K562 (cell line): ENCODE results near the gene PSMA1. TPM values are rescaled to one million over a fixed set of nuclear protein-coding genes. Genes with fewer than 3 reads are reported as not detected.

Experiments
- ATAC-seq: fragments of 200-7000 bp; cut with Tn5 transposase; 3 replicates; pipeline ENCODE4 v1.9.1; 2020; ENCODE audit warnings: moderate library complexity
- BruUV-seq: library from RNA; stranded (reverse); fragments of 400-500 nt; replicated peaks from 2 replicates; lab custom pipeline; 2021; lab: Mats Ljungman, UMichigan
- CTCF ChIA-PET: fragments of 300-600 bp; formaldehyde crosslinking; extraction: SDS; loops from one replicate; lab custom pipeline; 2021; ENCODE audit warnings: low intra/inter-chr PET ratio; lab: Yijun Ruan, JAX
- POLR2A ChIA-PET: fragments of 300-600, 350-650 bp; sonication (Branson Sonifier 250); formaldehyde crosslinking; extraction: SDS; loops from one replicate; lab custom pipeline; 2021; ENCODE audit warnings: antibody characterized with exemption, inconsistent platforms; lab: Yijun Ruan, JAX
- DNase-seq, 4 experiments: peaks; one replicate each; pipeline versions ENCODE4 v3.0.0 to v3.0.0-alpha.2; 2011 to 2018; ENCODE audit warnings: low spot score in 3 of 4, mixed read lengths in 3 of 4; ENCODE audit errors: extremely low read depth in 1 of 4
- FAIRE-seq: peaks from 2 replicates; lab custom pipeline; 2011; peaks lifted over from hg19 to GRCh38; lab: Jason Lieb, UNC
- H2AFZ ChIP-seq: 2 replicates; pipeline ENCODE4 v1.6.0; 2011; ENCODE audit warnings: low read depth, low read length, control low read depth, inconsistent platforms
- H3K27ac ChIP-seq: fragments of 200-600 bp; 3 replicates; pipeline ENCODE4 v1.8.0; 2011; ENCODE audit warnings: low read depth, mild to moderate bottlenecking, control low read depth, inconsistent platforms, low read length, moderate library complexity, mixed read lengths; ENCODE audit errors: extremely low read depth
- H3K27me3 ChIP-seq, 2 experiments: fragments of 300-600 bp in 1 of 2; 2 replicates in 1 of 2; 3 replicates in 1 of 2; pipeline versions ENCODE4 v1.6.0 to v1.8.0; 2011; ENCODE audit warnings: inconsistent platforms in 2 of 2, low read length in 2 of 2, mild to moderate bottlenecking in 1 of 2, mixed read lengths in 1 of 2, moderate library complexity in 1 of 2; ENCODE audit not compliant: control insufficient read depth in 2 of 2, insufficient read depth in 2 of 2
- H3K36me3 ChIP-seq: fragments of 300-600 bp; 3 replicates; pipeline ENCODE4 v1.8.0; 2011; ENCODE audit warnings: mild to moderate bottlenecking, low read length, inconsistent platforms; ENCODE audit not compliant: control insufficient read depth, insufficient read depth
- H3K4me1 ChIP-seq, 2 experiments: fragments of 200-600 bp in 1 of 2; replicated peaks in 1 of 2; 2 replicates in 1 of 2; 3 replicates in 1 of 2; pipeline versions ENCODE4 v1.5.1 to v1.8.0; 2011; ENCODE audit warnings: inconsistent platforms in 2 of 2, low read length in 2 of 2, mild to moderate bottlenecking in 1 of 2, mixed read lengths in 1 of 2, moderate library complexity in 1 of 2; ENCODE audit not compliant: control insufficient read depth in 2 of 2, insufficient read depth in 2 of 2
- H3K4me2 ChIP-seq: 2 replicates; pipeline ENCODE4 v1.6.1; 2011; ENCODE audit warnings: low read length, control low read depth, inconsistent platforms, mixed read lengths; ENCODE audit not compliant: insufficient read depth
- H3K4me3 ChIP-seq: fragments of 200-600 bp; sonication (generic), shearing (Covaris generic); 2 replicates; pipeline ENCODE4 v1.5.1; 2016; ENCODE audit warnings: control low read depth, inconsistent platforms
- H3K79me2 ChIP-seq: fragments of 200-600 bp; 3 replicates; pipeline ENCODE4 v1.8.0; 2011; ENCODE audit warnings: low read length, inconsistent platforms; ENCODE audit not compliant: control insufficient read depth, insufficient read depth
- H3K9ac ChIP-seq, 2 experiments: 2 replicates each; pipeline versions ENCODE4 v1.6.0 to v1.6.1; 2011; ENCODE audit warnings: low read depth in 2 of 2, low read length in 2 of 2, control low read depth in 1 of 2, inconsistent platforms in 1 of 2, mild to moderate bottlenecking in 1 of 2, mixed read lengths in 1 of 2; ENCODE audit not compliant: insufficient read depth in 1 of 2
- H3K9me1 ChIP-seq: one replicate; pipeline ENCODE4 v1.6.0; 2011; ENCODE audit warnings: inconsistent platforms, mild to moderate bottlenecking, low read length, moderate library complexity; ENCODE audit not compliant: control insufficient read depth, insufficient read depth
- H3K9me3 ChIP-seq: replicated peaks from 2 replicates; pipeline ENCODE4 v1.5.1; 2011; ENCODE audit warnings: low read depth, low read length, inconsistent platforms; ENCODE audit not compliant: control insufficient read depth, insufficient read depth
- H4K20me1 ChIP-seq: replicated peaks from 2 replicates; pipeline ENCODE4 v1.6.1; 2011; ENCODE audit warnings: low read length, inconsistent platforms, mixed read lengths; ENCODE audit not compliant: control insufficient read depth, insufficient read depth
- AFF1 ChIP-seq, 2 experiments: fragments of 450-650 bp; IDR thresholded peaks; 2 replicates each; pipeline ENCODE4 v1.6.1; 2018; ENCODE audit warnings: mild to moderate bottlenecking in 2 of 2, low read depth in 1 of 2; ENCODE audit not compliant: partially characterized antibody in 2 of 2
- ATF6 ChIP-seq: sonication (generic); formaldehyde crosslinking; IDR thresholded peaks from 2 replicates; pipeline ENCODE4 v1.4.0; 2020; ENCODE audit warnings: mild to moderate bottlenecking, missing genetic modification reagents
- ATF7 ChIP-seq: fragments of 450-650 bp; IDR thresholded peaks from 2 replicates; pipeline ENCODE4 v1.7.1; 2014; ENCODE audit warnings: mild to moderate bottlenecking, moderate library complexity
- CCNT2 ChIP-seq: IDR thresholded peaks from 2 replicates; pipeline ENCODE4 v1.6.1; 2011; ENCODE audit warnings: borderline replicate concordance, low read depth, mild to moderate bottlenecking, moderate library complexity, mixed read lengths, low read length; ENCODE audit not compliant: insufficient read length; ENCODE audit errors: extremely low read depth
- CREB1 ChIP-seq, 2 experiments: sonication (generic) in 1 of 2; formaldehyde crosslinking in 1 of 2; IDR thresholded peaks; 2 replicates each; pipeline versions ENCODE4 v1.6.1 to v1.8.0; 2012 to 2022; ENCODE audit warnings: inconsistent platforms in 1 of 2, mild to moderate bottlenecking in 1 of 2, missing genetic modification reagents in 1 of 2, moderate library complexity in 1 of 2
- HNRNPK ChIP-seq: fragments of 200-400 bp; formaldehyde crosslinking; IDR thresholded peaks from one replicate; pipeline ENCODE4 v1.6.1; 2018; ENCODE audit warnings: mild to moderate bottlenecking, low read depth, low read length; ENCODE audit not compliant: poor library complexity, severe bottlenecking
- MTA3 ChIP-seq: fragments of 450-650 bp; formaldehyde crosslinking; IDR thresholded peaks from 2 replicates; pipeline ENCODE4 v1.6.1; 2017; ENCODE audit warnings: mild to moderate bottlenecking, borderline replicate concordance
- NCOA1 ChIP-seq: fragments of 450-650 bp; IDR thresholded peaks from 2 replicates; pipeline ENCODE4 v1.6.1; 2016; ENCODE audit warnings: low read depth
- POLR2A ChIP-seq: fragments of 450-650 bp; conservative IDR thresholded peaks from 2 replicates; pipeline ENCODE4 v1.6.1; 2016
- POLR2H ChIP-seq: IDR thresholded peaks from 2 replicates; pipeline ENCODE4 v1.6.1; 2016; ENCODE audit warnings: missing genetic modification characterization, low read depth, mild to moderate bottlenecking, control low read depth, missing compliant biosample characterization, moderate library complexity
- SIX5 ChIP-seq, 2 experiments: IDR thresholded peaks; 2 replicates each; pipeline ENCODE4 v1.6.1; 2011; ENCODE audit warnings: low read length in 2 of 2, borderline replicate concordance in 1 of 2, low read depth in 1 of 2, mild to moderate bottlenecking in 1 of 2, moderate library complexity in 1 of 2; ENCODE audit not compliant: insufficient read depth in 1 of 2
- VEZF1 ChIP-seq: fragments of 200-800 bp; sonication (Bioruptor generic); IDR thresholded peaks from 2 replicates; pipeline ENCODE4 v1.6.1; 2017; ENCODE audit warnings: missing genetic modification characterization, missing compliant biosample characterization
- ZNF707 ChIP-seq: fragments of 250-450 bp; sonication (Bioruptor Pico); conservative IDR thresholded peaks from 2 replicates; pipeline ENCODE4 v1.8.0; 2022; ENCODE audit warnings: inconsistent platforms, mild to moderate bottlenecking, moderate library complexity
- WGBS: fragments of 100-300 bp; shearing (Covaris generic); methylation state at CpG from one replicate; pipeline ENCODE4 v1.1.6; 2016; ENCODE audit warnings: low coverage, mixed read lengths; ENCODE audit not compliant: insufficient coverage; ENCODE audit errors: missing lambda C conversion rate; 5-methylcytosine and 5-hydroxymethylcytosine counted together
- in situ Hi-C: fragments of 300-500 bp; cut with MboI; formaldehyde crosslinking; loops from 4 replicates; pipeline ENCODE4 v1.15.0; 2018; ENCODE audit warnings: inconsistent platforms, mixed read lengths
- intact Hi-C: fragments of 100-400 bp; cut with micrococcal nuclease; formaldehyde crosslinking; loops from 2 replicates; pipeline ENCODE4 v1.14.2; 2022
- polyA plus RNA-seq, 8 experiments: library from polyadenylated mRNA; depleted of rRNA in 4 of 8; stranded (reverse) in 5 of 8; unstranded in 3 of 8; fragments of >200 nt; fragmentation: Nextera tagmentation in 2 of 8; fragmentation: Illumina TruSeq in 1 of 8; extraction: Ambion mirVana in 2 of 8; extraction: Trizol in 1 of 8; gene quantifications; 2 replicates each; pipeline versions ENCODE4 v1.2.1 to v1.2.3, GENCODE V29; 2011 to 2014; ENCODE audit warnings: inconsistent platforms in 1 of 8, missing spikeins in 1 of 8
- total RNA-seq, 7 experiments: library from RNA; depleted of rRNA in 6 of 7; stranded (reverse); fragments of >200 nt in 6 of 7; fragmentation: Illumina TruSeq in 2 of 7; extraction: Trizol in 2 of 7; gene quantifications; 2 replicates each; pipeline versions ENCODE4 v1.2.1 to v1.2.3, GENCODE V29; 2011 to 2021; ENCODE audit warnings: low replicate concordance in 1 of 7

PSMA1 gene
- total and polyA plus RNA-seq, 9 of the 15 experiments (the other 6 are each of a cell fraction or from before 2014, with no cell fraction given), result 283 to 1,007 (median 424) TPM

- ATAC-seq, result peak; percentile 90
- in situ Hi-C loops, result no loop called here
- WGBS, result under 1% methylated on average over 23 of the region's 37 CpGs
- peak; percentile 99 for TF ChIP-seq MTA3
- peak; percentile 46 for TF ChIP-seq CCNT2
- peak; percentile 92 for TF ChIP-seq POLR2A
- TF ChIP-seq ZNF707 (CRISPR knock-in tag), result no peak
- TF ChIP-seq POLR2H (tag), result peak; percentile 33; the same call in 1 of the 2 replicates
- 0 out of 2 replicates have a peak, but pooled peaks have one; percentile 18 for TF ChIP-seq NCOA1
- peak; percentile 67; the same call in 1 of the 2 replicates for TF ChIP-seq ATF6 (CRISPR knock-in tag)
- peak; percentile 65 for TF ChIP-seq ATF7
- TF ChIP-seq VEZF1 (CRISPR knock-in tag), result peak; percentile 74
- TF ChIP-seq SIX5 (IDR thresholded peaks at IDR 0.05; ENCODE audit: borderline replicate concordance in 1 of 2, insufficient read depth in 1 of 2, low read depth in 1 of 2, low read length in 2 of 2), result no peak
- TF ChIP-seq AFF1 (IDR thresholded peaks at IDR 0.05; ENCODE audit: low read depth in 1 of 2, partially characterized antibody in 2 of 2), result peak in 1 of 2 experiments; percentile 76
- no peak for TF ChIP-seq HNRNPK
- TF ChIP-seq CREB1 (IDR thresholded peaks at IDR 0.05), result peak; percentile 76
- TF ChIP-seq CREB1 (CRISPR knock-in tag; IDR thresholded peaks at IDR 0.05), result peak; percentile 69
Observed at GRCh38 chr11:14499560-14500180, 20.5 kb downstream of the PSMA1 start, which contains the start of gene COPB1. TSS of gene COPB1 (minus strand) at chr11:14499811. CDS start at chr11:14498928, 883 bp downstream.

More at GRCh38 chr11:14499560-14500180, 20.5 kb downstream of the PSMA1 start, which contains the start of gene COPB1:
- no peaks in the 10 kb centered on the region for H3K9me3 ChIP-seq
- H3K4me1 ChIP-seq, result peaks cover 0 to 9% of the 10 kb centered on the region in 2 experiments; a peak in 3 of 5 replicates
- no TSS peak for BruUV-seq
- POLR2A ChIA-PET, result interaction anchor here (0.6 to 1.9 kb wide), 14 partner anchors 10 to 360 kb away, joined by 3 to 10 read pairs (median 4); partner anchors contain the start of gene PSMA1
- no peaks in the 10 kb centered on the region for H3K27me3 ChIP-seq
- H2AFZ ChIP-seq, result peak within 1 kb of the TSS; percentile 82
- DNase-seq (peak; percentile 82 to 96 (median 85)), FAIRE-seq (peak; percentile 89)
- no peaks in the 10 kb centered on the region for H3K9me1 ChIP-seq
- no peaks in the 10 kb centered on the region for H4K20me1 ChIP-seq
- peak within 1 kb of the TSS; percentile 73 for H3K4me3 ChIP-seq
- intact Hi-C loops, result no loop called here
- CTCF ChIA-PET, result no interaction called here
- peak within 1 kb of the TSS; percentile 93 for H3K4me2 ChIP-seq
- peaks cover 57% of the 10 kb centered on the region for H3K36me3 ChIP-seq
- peaks cover 44% of the 10 kb centered on the region for H3K79me2 ChIP-seq
- H3K27ac ChIP-seq, result peak within 1 kb of the TSS; percentile 76
- peak within 1 kb of the TSS; percentile 80 to 97 for H3K9ac ChIP-seq
